ENCODE results near the gene JARID2.

GRCh38 chr6:15207923-15208322 lies 37.9 kb upstream of the JARID2 start:
- TF ChIP-seq CTCF (IDR thresholded peaks at IDR 0.05; ENCODE audit: insufficient read depth, low read length, poor library complexity, severe bottlenecking) (no peak), EZH2phosphoT487 (conservative IDR thresholded peaks at IDR 0.05; ENCODE audit: low read length) (no peak)

Measured in SU-DHL-6 (cell line).